ENCODE data around the gene CNPY1.
"Not testable (repeated sequence)": the region's sequence is repeated elsewhere in the genome, so short reads cannot be mapped to it uniquely, and the experiment has no call there.

CNPY1 gene

DNA sequence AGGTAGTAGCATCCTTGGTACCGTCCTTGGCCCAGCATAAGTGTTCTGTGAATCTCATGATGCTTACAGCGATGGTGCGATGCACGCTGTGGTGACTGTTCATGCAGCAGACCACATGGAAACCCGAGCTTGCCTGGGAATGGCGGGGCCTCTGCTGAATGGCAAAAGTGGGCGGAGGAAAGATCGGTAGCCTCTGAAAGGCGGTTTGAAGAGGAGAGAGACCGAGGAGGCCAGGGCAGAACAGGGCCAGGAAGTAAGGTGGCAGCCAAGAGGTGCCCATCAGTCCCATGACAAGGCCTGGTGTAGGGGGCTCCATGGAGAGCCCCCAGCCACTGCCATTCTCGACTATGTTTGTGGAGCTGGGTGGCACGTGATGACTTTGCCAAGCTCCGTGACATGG is 33.2 kb upstream of the CNPY1 start:
- no peak for DNase-seq (ENCODE audit: low read depth in 1 of 2, low spot score in 1 of 2)

DNA sequence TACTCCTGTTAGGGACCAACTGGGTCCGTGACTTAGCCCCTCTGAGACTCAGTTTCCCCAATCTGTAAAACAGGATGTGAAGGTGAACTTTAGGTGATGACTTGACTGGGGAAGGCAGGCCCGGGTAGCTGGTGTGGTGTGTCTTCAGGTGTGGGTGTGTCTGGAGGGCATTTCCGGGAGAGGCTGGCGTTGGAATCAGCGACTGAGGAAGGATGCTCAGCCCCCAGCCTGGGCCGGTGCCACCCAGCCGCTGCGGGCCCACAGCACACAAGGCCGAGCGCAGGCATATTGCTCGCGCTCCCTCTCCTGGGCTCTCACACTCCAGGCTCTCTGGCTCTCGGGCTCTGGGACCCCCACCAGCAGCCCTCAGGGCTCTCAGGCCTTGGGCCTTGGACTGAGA is 31.7 kb upstream of the CNPY1 start:
- DNase-seq (ENCODE audit: low read depth in 1 of 2, low spot score in 1 of 2): no peak

GRCh38 chr7:155577509-155577905 is 31.1 kb upstream of the CNPY1 start:
- no peak for DNase-seq (ENCODE audit: low read depth in 1 of 2, low spot score in 1 of 2)

GRCh38 chr7:155576900-155577508 is 30.6 kb upstream of the CNPY1 start:
- DNase-seq (ENCODE audit: low read depth in 1 of 2, low spot score in 1 of 2): no peak

DNA sequence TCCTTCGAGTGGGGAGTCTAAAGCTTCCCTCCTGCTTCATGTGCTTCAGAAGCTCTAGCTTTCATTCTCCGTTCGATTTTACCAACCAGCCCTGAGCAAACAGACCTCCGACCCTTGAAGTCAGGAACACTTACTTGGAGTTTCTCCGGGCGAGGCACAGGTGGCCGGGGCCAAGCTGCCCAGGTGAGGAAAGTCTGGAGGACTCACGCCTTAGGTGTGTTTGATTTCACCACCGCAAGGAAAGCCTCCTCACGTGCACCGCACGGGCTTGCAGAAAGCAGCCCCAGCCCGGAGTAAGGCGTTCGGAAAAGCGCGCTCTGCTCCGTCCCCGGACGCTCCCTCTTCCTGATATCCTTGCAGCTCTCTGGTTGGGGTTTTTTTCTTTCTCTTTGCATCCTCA is 30.1 kb upstream of the CNPY1 start:
- no peak for DNase-seq (ENCODE audit: low read depth in 1 of 2, low spot score in 1 of 2)

- no peak for DNase-seq (ENCODE audit: low read depth in 1 of 2, low spot score in 1 of 2)
These were observed 28.4 kb upstream of the CNPY1 start for GRCh38 chr7:155574556-155575290.

- no peak for DNase-seq (ENCODE audit: low read depth in 1 of 2, low spot score in 1 of 2)
These were observed 25.4 kb upstream of the CNPY1 start for GRCh38 chr7:155571581-155572345.

GRCh38 chr7:155570991-155571390 is 24.6 kb upstream of the CNPY1 start:
- DNase-seq (ENCODE audit: low read depth in 1 of 2, low spot score in 1 of 2): no peak

DNA sequence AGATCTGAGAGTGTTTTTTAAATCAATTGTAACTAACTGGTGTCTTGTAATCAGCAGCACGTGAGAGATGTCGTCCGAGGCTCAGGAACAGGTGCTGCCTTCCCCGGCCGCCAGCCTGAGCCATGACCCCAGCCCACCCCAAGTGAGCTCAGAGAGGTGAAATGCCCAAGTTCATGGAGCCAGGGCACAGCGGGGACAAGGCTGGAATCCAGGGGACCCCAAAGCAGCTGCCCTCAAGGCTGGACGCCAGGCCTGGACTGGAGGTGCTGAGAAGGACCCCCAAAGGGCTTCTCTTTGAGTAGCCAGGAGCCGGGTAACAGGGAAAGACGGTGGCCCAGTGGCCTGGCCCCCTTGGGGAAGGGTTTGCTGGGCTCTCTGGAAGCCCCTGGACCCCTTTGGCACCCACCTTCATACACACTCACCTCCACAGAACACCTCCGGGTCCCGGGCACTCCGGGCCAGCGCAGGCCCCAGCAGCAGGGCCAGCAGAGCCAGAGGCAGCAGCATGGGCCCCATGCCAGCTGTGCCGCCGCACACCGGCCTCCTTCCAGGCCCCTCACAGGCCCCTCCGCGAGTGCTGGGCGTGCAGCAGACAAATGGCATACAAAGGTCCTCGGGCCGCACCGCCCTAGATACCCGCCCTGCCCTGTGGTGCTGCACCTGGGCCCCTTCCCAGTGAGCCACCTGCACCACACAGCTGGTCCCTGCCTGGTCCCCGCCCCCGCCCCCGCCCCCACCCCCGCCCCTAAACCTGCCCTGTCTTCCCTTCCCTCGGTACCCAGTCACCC is 24.0 kb upstream of the CNPY1 start:
- no peak for DNase-seq (ENCODE audit: low read depth in 1 of 2, low spot score in 1 of 2)

GRCh38 chr7:155569681-155570080 is 23.3 kb upstream of the CNPY1 start:
- DNase-seq (ENCODE audit: low read depth in 1 of 2, low spot score in 1 of 2): no peak

GRCh38 chr7:155568842-155569494 is 22.6 kb upstream of the CNPY1 start:
- no peak for DNase-seq (ENCODE audit: low read depth in 1 of 2, low spot score in 1 of 2)

- no peak for DNase-seq (ENCODE audit: low read depth in 1 of 2, low spot score in 1 of 2)
These were observed 21.9 kb upstream of the CNPY1 start for GRCh38 chr7:155568333-155568660.

- DNase-seq (ENCODE audit: low read depth in 1 of 2, low spot score in 1 of 2): no peak
These were observed 21.4 kb upstream of the CNPY1 start for GRCh38 chr7:155567646-155568332.

- DNase-seq (ENCODE audit: low read depth in 1 of 2, low spot score in 1 of 2): no peak
These were observed 19.9 kb upstream of the CNPY1 start for GRCh38 chr7:155566011-155566836.

GRCh38 chr7:155565596-155565995 is 19.2 kb upstream of the CNPY1 start:
- DNase-seq (ENCODE audit: low read depth in 1 of 2, low spot score in 1 of 2): no peak

GRCh38 chr7:155562976-155563375 is 16.6 kb upstream of the CNPY1 start:
- DNase-seq (ENCODE audit: low read depth in 1 of 2, low spot score in 1 of 2): not testable (repeated sequence)

DNA sequence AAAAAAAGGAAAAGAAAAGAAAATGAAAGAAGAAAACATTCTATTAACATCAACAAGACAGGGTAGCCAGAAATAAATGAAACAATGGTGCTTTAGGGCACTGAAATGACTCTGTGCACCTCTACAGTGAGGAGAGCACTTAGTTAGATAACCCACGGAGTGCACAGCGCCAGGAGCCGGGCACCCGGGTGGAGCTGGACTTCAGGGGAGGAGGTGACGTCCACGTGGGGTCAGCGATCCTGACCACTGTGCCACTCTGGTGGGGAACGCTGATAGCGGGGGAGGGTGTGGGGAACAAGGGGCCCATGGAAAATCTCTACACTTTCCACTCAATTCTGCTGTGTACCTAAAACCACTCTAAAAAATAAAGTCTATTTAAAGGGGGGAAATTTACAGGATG is 15.7 kb upstream of the CNPY1 start:
- no peak for DNase-seq (ENCODE audit: low read depth in 1 of 2, low spot score in 1 of 2)

DNA sequence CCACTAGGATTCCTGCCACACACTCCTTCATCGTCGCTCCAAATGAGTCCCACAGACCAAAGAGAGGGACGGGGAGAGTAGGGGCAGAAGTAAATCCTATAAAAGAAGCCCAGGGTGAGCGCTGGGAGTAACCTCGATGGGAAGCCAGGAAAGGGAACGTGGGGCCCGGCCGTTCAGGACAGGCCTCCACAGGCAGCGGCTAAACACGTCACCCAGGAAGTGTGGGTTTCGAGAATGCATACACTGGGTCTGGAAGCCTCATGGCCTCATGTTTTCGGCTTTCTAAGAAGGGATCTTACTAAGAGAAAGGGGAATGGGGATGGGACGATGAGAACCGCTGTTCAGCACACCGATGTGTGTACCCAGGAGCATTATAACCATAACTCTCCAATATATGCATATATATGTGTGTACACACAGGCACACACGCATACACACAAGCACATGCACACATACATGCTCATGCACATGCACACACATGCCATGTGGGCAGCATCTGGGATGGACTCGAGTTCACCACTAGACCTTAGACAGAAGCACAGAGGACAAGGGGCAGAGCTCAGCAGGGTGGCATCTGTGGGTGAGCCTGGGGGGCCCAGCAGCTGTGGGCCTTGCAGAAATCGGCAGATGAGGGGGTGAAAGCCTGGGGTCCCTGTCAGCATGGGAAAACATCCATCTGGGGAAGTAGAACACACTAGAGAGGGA is 14.8 kb upstream of the CNPY1 start:
- DNase-seq (ENCODE audit: low read depth in 1 of 2, low spot score in 1 of 2): no peak

Data from activated CD4-positive, alpha-beta T cell treated with anti-CD3 and anti-CD28 coated beads, Interleukin-2, amount 50 U/mL, for 24 hours (primary cell).